A673 (cell line): ENCODE results near the gene EEF2K. TPM values are rescaled to one million over a fixed set of nuclear protein-coding genes. Genes with fewer than 3 reads are reported as not detected.

Experiments
- BruUV-seq: library from RNA; stranded (reverse); fragments of 400-500 nt; replicated peaks from 2 replicates; lab custom pipeline; 2021; lab: Mats Ljungman, UMichigan
- CTCF ChIA-PET: fragments of 300-600 bp; sonication (Branson Sonifier 250); formaldehyde crosslinking; loops from one replicate; lab custom pipeline; 2022; ENCODE audit warnings: antibody characterized with exemption; lab: Charles Lee
- POLR2A ChIA-PET: fragments of 300-600 bp; sonication (Branson Sonifier 250); formaldehyde crosslinking; loops from one replicate; lab custom pipeline; 2022; ENCODE audit warnings: antibody characterized with exemption; ENCODE audit not compliant: low non-redundant PET; lab: Charles Lee
- DNase-seq: peaks from one replicate; pipeline ENCODE4 v3.0.0-alpha.2; 2015; ENCODE audit warnings: low spot score
- H3K27ac ChIP-seq: fragments of 200-600 bp; sonication (generic); 2 replicates; pipeline ENCODE4 v1.5.1; 2016; ENCODE audit warnings: mixed run types, low read depth, mild to moderate bottlenecking, mixed read lengths, antibody characterized with exemption, low read length; ENCODE audit not compliant: poor library complexity, severe bottlenecking
- H3K27me3 ChIP-seq: fragments of 200-600 bp; sonication (generic); replicated peaks from 2 replicates; pipeline ENCODE4 v1.6.1; 2017; ENCODE audit warnings: mixed run types, low read depth, mild to moderate bottlenecking, mixed read lengths, antibody characterized with exemption, low read length; ENCODE audit not compliant: insufficient read depth, poor library complexity
- H3K36me3 ChIP-seq: fragments of 200-600 bp; sonication (generic); 2 replicates; pipeline ENCODE4 v1.6.1; 2016; ENCODE audit warnings: mixed run types, mild to moderate bottlenecking, mixed read lengths, antibody characterized with exemption, low read length; ENCODE audit not compliant: insufficient read depth, poor library complexity, severe bottlenecking
- H3K4me1 ChIP-seq: fragments of 200-600 bp; sonication (generic); 2 replicates; pipeline ENCODE4 v1.6.1; 2017; ENCODE audit warnings: mixed run types, mild to moderate bottlenecking, mixed read lengths, antibody characterized with exemption, low read length; ENCODE audit not compliant: insufficient read depth, poor library complexity, severe bottlenecking
- H3K4me3 ChIP-seq: fragments of 200-600 bp; sonication (generic); 2 replicates; pipeline ENCODE4 v1.5.1; 2016; ENCODE audit warnings: low read depth, mixed run types, mild to moderate bottlenecking, mixed read lengths, low read length; ENCODE audit not compliant: poor library complexity, severe bottlenecking
- H3K9me3 ChIP-seq: fragments of 200-600 bp; sonication (generic); 2 replicates; pipeline ENCODE4 v1.6.1; 2016; ENCODE audit warnings: mixed run types, low read depth, mild to moderate bottlenecking, mixed read lengths, antibody characterized with exemption, low read length; ENCODE audit not compliant: poor library complexity, severe bottlenecking
- CTCF ChIP-seq: fragments of 300-800, 200-600 bp; sonication (generic); conservative IDR thresholded peaks from 2 replicates; pipeline ENCODE4 v1.5.1; 2017; ENCODE audit warnings: low read depth, mild to moderate bottlenecking, antibody characterized with exemption, low read length, moderate library complexity, mixed read lengths
- EZH2 ChIP-seq: fragments of 200-600 bp; sonication (generic); IDR thresholded peaks from 2 replicates; pipeline ENCODE4 v1.6.1; 2017; ENCODE audit warnings: borderline replicate concordance, low read depth, mild to moderate bottlenecking, mixed read lengths, antibody characterized with exemption, low read length; ENCODE audit not compliant: poor library complexity, severe bottlenecking
- intact Hi-C: fragments of 100-400 bp; cut with micrococcal nuclease; formaldehyde crosslinking; loops from one replicate; pipeline ENCODE4 v1.10.0; 2022; ENCODE audit not compliant: unreplicated experiment
- total RNA-seq: library from RNA; stranded (reverse); gene quantifications from 2 replicates; pipeline ENCODE4 v1.2.3, GENCODE V29; 2021

EEF2K gene
- total RNA-seq, 1 experiment from 2014 or later: 14.3 TPM

GRCh38 chr16:22270525-22270924 lies 64.4 kb downstream of the EEF2K start:
- TF ChIP-seq CTCF (no peak), EZH2 (no peak)
- no peaks in the 10 kb centered on the region for H3K4me1 ChIP-seq
- H3K27ac ChIP-seq: no peak overlapping the region
- intact Hi-C loops: no loop called here
- H3K9me3 ChIP-seq: no peaks in the 10 kb centered on the region
- no TSS peak for BruUV-seq
- ChIA-PET CTCF (no interaction called here), POLR2A (no interaction called here)
- no peak for DNase-seq
- H3K36me3 ChIP-seq: no peaks in the 10 kb centered on the region
- H3K4me3 ChIP-seq: no peak overlapping the region
- H3K27me3 ChIP-seq: no peaks in the 10 kb centered on the region

DNA sequence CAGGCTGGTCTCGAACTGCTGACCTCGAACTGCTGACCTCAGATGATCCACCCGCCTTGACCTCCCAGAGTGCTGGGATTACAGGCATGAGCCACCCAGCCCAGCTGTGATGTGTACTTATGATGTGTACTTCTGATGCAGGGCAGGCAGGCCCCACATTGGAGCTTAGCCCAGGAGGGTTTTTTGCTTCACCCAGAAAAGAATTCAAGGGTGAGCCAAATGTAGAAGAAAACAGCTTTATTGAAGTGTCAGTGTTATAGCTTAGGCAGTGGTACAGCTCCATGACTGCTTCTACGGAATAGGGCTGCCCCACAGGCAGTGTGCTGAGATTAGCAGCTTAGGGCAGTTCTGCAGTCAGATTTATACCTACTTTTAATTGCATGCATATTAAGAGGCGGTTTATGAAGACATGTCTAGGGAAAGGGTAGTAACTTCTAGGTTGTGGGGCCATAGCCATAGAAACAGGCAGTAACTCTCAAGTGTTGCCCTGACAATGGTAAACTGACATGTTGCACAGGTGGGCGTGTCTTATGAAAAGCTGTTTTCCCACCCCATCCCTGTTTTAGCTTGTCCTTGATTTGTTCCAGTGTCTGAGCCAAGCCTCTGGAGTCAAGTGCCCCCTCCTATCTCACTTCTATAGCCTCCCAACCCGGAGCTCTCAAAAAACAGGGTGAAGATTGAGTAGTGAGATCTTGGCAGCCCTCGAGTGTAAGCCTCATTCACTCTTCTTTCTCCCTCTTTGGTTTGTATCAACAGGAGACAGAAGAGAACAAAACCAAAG lies 67.0 kb downstream of the EEF2K start:
- BruUV-seq: no TSS peak
- H3K4me3 ChIP-seq: no peak overlapping the region
- POLR2A ChIA-PET: no interaction called here
- no peaks in the 10 kb centered on the region for H3K36me3 ChIP-seq
- H3K9me3 ChIP-seq: no peaks in the 10 kb centered on the region
- intact Hi-C loops: no loop called here
- CTCF ChIA-PET: no interaction called here
- no peak for DNase-seq
- no peaks in the 10 kb centered on the region for H3K4me1 ChIP-seq
- H3K27me3 ChIP-seq: no peaks in the 10 kb centered on the region
- TF ChIP-seq EZH2 (no peak), CTCF (no peak)
- no peak overlapping the region for H3K27ac ChIP-seq

DNA sequence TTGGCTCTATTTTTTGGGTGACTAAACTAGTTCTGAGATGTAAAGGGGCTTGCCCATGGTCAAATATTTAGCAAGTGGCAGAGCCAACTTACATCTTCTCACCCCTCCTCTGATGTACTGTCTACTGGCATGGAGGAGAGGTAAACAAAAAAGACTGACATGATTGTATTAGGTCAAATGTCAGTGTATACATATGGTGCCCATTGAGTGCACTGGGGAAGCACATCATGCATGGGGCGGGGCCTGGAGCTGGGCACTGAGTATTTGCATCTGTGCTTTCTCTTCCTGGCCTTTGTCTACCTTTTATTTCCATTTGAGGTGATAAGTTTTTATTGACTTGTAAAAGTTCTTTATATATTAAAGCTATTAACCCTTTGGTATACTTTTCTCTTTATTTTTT lies 68.8 kb downstream of the EEF2K start:
- CTCF ChIA-PET: no interaction called here

More for the DNA sequence above, 68.8 kb downstream of the EEF2K start:
- H3K36me3 ChIP-seq: no peaks in the 10 kb centered on the region
- POLR2A ChIA-PET: no interaction called here
- TF ChIP-seq EZH2 (no peak), CTCF (no peak)
- H3K27ac ChIP-seq: no peak overlapping the region
- no peaks in the 10 kb centered on the region for H3K9me3 ChIP-seq
- DNase-seq: no peak
- no TSS peak for BruUV-seq
- no peaks in the 10 kb centered on the region for H3K4me1 ChIP-seq
- no peak overlapping the region for H3K4me3 ChIP-seq
- intact Hi-C loops: no loop called here
- H3K27me3 ChIP-seq: no peaks in the 10 kb centered on the region
